Ovary (tissue), 3 donors: ENCODE data around the gene AKAP7.

Experiments used
- EP300 ChIP-seq: sonication (generic); formaldehyde crosslinking; IDR thresholded peaks from one replicate; pipeline ENCODE4 v1.6.1; 2017; ENCODE audit warnings: antibody characterized with exemption
- POLR2A ChIP-seq: fragments of 450-650 bp; IDR thresholded peaks from one replicate; pipeline ENCODE4 v1.6.1; 2017; ENCODE audit warnings: antibody characterized with exemption, mild to moderate bottlenecking, moderate library complexity
- TF ChIP-seq, protein P1 (sequence below), 3 donors: fragments of 450-650 bp in 2 of 3; fragments of 200-600 bp in 1 of 3; IDR thresholded peaks; one replicate each; pipeline versions ENCODE4 v1.5.1 to v1.8.0; 2016 to 2022; ENCODE audit warnings: antibody characterized with exemption in 3 of 3, mild to moderate bottlenecking in 1 of 3
- donor health status: DM: no; HTN: no; CAD: no.

DNA sequence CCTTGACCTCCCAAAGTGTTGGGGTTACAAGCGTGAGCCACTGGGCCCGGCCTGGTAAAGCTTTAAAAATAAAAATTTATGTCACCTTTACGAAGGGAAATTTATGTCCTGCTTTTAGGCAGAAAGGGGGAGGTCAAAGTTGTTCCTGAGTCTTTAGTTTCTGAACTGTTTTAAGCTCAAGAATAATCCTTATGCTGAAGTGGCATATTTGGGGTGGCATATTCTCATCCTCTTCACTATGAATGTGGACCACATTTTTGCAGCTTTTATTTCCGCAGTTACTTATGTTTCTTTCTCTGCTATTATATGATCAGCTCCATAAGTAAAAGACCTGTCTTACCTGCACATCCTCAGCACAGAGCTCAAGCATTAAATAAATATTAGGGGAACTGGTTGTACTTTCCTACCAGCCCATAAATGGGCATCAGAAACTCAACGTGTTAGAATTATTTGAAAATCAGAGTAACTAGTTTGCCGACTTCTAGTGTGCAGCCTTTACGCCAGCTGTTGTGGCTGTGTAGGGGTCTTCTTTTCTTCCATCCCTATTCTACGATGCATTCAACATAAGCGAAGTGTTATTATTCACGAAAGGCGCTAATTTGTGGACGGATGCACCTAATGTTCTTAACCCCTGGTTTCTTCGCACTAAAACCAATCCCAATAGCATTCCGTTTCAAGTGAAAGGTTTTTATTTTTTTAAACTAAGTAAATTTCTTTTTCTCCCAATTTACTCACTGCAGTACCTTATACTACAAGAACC lies 867 bp upstream of the AKAP7 start:
- TF ChIP-seq POLR2A (no peak), EP300 (no peak)
- TF ChIP-seq, protein P1, sequence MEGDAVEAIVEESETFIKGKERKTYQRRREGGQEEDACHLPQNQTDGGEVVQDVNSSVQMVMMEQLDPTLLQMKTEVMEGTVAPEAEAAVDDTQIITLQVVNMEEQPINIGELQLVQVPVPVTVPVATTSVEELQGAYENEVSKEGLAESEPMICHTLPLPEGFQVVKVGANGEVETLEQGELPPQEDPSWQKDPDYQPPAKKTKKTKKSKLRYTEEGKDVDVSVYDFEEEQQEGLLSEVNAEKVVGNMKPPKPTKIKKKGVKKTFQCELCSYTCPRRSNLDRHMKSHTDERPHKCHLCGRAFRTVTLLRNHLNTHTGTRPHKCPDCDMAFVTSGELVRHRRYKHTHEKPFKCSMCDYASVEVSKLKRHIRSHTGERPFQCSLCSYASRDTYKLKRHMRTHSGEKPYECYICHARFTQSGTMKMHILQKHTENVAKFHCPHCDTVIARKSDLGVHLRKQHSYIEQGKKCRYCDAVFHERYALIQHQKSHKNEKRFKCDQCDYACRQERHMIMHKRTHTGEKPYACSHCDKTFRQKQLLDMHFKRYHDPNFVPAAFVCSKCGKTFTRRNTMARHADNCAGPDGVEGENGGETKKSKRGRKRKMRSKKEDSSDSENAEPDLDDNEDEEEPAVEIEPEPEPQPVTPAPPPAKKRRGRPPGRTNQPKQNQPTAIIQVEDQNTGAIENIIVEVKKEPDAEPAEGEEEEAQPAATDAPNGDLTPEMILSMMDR (IDR thresholded peaks at IDR 0.05) = no peak
